LNCAP (cell line): ENCODE results near the gene MCRIP1.

Experiments
- CTCF ChIP-seq: fragments of 450-650 bp; IDR thresholded peaks from 2 replicates; pipeline ENCODE4 v1.5.1; 2017; ENCODE audit warnings: mild to moderate bottlenecking

The MCRIP1 gene

GRCh38 chr17:81845881-81846742, 13.0 kb upstream of the MCRIP1 start:
- no peak for TF ChIP-seq CTCF

- no peak for TF ChIP-seq CTCF
Measured at GRCh38 chr17:81845361-81845760, 12.3 kb upstream of the MCRIP1 start.

- TF ChIP-seq CTCF: no peak
Measured at GRCh38 chr17:81844887-81845286, 11.8 kb upstream of the MCRIP1 start.

- TF ChIP-seq CTCF: no peak
Measured at GRCh38 chr17:81844327-81844851, 11.3 kb upstream of the MCRIP1 start.

GRCh38 chr17:81843713-81844326, 10.7 kb upstream of the MCRIP1 start:
- no peak for TF ChIP-seq CTCF

- TF ChIP-seq CTCF: no peak
Measured at GRCh38 chr17:81842725-81843504, 9.8 kb upstream of the MCRIP1 start.

GRCh38 chr17:81842378-81842724, 9.3 kb upstream of the MCRIP1 start:
- TF ChIP-seq CTCF: no peak
